GM23338 (cell line): Measurements from ENCODE around the gene AHNAK.

Source experiments
- CREB1 ChIP-seq: fragments of 250-450 bp; sonication (Bioruptor Pico); IDR thresholded peaks from 2 replicates; pipeline ENCODE4 v1.5.0; 2020; ENCODE audit warnings: low read depth, mild to moderate bottlenecking, moderate library complexity
- CTCF ChIP-seq, 2 experiments: fragments of 200-600 bp in 1 of 2; sonication (generic) in 1 of 2; conservative IDR thresholded peaks; 2 replicates each; pipeline versions ENCODE4 v1.5.1 to v1.6.1; 2016 to 2017; ENCODE audit warnings: antibody characterized with exemption in 2 of 2, low read depth in 2 of 2, mild to moderate bottlenecking in 2 of 2, moderate library complexity in 1 of 2
- EZH2 ChIP-seq: fragments of 200-600 bp; sonication (generic); IDR thresholded peaks from one replicate; pipeline ENCODE4 v1.8.0; 2017; ENCODE audit warnings: antibody characterized with exemption, mild to moderate bottlenecking, low read depth; ENCODE audit not compliant: unreplicated experiment
- POLR2AphosphoS5 ChIP-seq: IDR thresholded peaks from 2 replicates; pipeline ENCODE4 v1.6.1; 2016; ENCODE audit warnings: antibody characterized with exemption, low read depth

DNA sequence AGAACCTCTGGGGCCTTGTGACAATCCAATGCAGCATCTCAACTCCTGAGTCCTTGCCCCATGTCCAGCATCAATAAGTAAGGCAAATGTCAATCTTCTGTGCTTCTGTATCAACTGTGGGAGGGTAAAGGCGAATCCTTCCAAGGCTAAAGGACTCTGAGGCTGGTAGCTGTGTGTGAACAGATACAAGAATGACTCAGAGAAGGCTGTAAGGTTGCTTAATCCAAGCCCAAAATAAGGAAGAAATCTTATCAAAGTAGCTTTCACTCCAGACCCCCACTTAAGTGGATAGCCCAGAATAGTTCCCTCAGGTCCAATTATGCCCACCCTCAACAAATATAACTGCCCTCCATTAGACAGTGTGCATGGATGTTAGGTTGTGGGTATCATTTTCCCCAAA lies 155.9 kb downstream of the AHNAK start:
- TF ChIP-seq CREB1 = no peak
- no peak for TF ChIP-seq POLR2AphosphoS5
- no peak for TF ChIP-seq CTCF (conservative IDR thresholded peaks at IDR 0.05; ENCODE audit: low read depth in 2 of 2)
- TF ChIP-seq EZH2 = no peak
